D721Med (cell line): ENCODE measurements around the gene SKAP1.

Source experiments
- DNase-seq: peaks from one replicate; pipeline ENCODE4 v3.0.0; 2011; ENCODE audit warnings: low spot score; ENCODE audit not compliant: insufficient read length
- FAIRE-seq: peaks from 2 replicates; lab custom pipeline; 2011; peaks lifted over from hg19 to GRCh38; lab: Jason Lieb, UNC
- TF ChIP-seq, protein P1 (sequence below): IDR thresholded peaks from 2 replicates; pipeline ENCODE4 v1.5.1; 2012; ENCODE audit warnings: mild to moderate bottlenecking, control low read depth; ENCODE audit not compliant: insufficient read depth; ENCODE audit errors: missing control alignments

Gene SKAP1

DNA sequence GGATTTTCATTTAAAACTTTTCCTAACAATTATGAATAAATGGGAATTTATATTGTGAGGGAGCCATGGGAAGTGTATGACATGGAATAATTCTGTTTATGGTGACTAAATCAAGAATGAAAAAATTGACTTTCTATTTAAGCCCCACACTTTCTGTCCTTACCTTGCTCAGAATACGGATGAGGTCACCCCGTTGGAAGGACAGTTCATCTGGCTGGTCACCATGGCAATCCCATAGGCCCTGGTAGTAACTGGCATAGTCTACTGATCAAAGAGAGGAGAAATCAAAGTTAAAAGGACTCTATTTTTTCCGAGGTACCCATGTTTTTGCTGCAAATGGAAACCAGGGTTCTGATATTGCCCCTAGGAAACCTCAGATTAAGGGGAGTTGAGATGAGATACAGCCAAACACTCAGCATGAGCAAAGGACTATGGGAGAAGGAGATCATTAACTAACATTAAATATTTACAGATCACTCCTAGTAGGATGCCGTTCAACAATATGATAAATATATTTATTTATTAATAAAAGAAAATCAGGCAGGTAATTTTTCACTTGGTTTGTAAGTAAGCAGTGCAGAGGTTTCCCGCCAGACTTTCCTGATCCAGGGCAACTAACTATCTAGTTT, 267.6 kb downstream of the SKAP1 start:
- TF ChIP-seq, protein P1, sequence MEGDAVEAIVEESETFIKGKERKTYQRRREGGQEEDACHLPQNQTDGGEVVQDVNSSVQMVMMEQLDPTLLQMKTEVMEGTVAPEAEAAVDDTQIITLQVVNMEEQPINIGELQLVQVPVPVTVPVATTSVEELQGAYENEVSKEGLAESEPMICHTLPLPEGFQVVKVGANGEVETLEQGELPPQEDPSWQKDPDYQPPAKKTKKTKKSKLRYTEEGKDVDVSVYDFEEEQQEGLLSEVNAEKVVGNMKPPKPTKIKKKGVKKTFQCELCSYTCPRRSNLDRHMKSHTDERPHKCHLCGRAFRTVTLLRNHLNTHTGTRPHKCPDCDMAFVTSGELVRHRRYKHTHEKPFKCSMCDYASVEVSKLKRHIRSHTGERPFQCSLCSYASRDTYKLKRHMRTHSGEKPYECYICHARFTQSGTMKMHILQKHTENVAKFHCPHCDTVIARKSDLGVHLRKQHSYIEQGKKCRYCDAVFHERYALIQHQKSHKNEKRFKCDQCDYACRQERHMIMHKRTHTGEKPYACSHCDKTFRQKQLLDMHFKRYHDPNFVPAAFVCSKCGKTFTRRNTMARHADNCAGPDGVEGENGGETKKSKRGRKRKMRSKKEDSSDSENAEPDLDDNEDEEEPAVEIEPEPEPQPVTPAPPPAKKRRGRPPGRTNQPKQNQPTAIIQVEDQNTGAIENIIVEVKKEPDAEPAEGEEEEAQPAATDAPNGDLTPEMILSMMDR: no peak
- FAIRE-seq (no peak), DNase-seq (no peak)

DNA sequence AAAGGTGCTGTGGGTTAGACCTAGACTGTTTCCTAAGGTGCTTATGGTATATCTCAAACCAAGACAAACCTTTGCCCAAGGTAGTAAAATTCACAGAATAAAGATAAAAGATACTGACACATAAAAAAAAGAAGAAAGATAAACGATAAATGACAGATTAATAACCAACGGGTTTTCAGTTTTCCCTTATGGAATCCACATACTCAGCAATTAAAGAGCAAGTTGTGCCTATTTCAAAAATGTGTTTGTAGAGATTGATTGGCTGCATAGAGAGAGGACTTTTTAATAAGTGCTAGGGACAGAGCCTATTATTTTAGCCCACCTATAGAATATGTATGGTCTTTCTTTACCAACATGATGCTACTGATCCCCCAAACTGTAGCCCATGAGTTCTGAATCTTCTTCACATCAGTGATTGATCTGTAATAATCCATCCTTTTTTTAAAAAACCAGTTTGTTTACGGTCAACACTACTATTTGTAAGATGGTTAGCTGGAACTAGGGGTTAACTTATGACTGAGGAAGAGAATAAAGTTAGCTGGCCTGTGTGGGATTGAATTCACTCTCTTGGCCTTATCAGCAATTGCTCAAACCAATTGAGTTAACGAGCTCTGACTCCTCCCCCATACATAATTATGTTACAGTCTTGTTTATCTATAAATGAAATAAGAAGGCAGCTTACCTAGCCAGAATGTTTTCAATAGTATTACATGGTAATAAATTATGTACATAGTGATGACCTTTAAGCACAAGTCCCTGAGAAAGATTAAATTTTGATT, 268.7 kb downstream of the SKAP1 start:
- TF ChIP-seq, protein P1: no peak
- DNase-seq (no peak), FAIRE-seq (no peak)

DNA sequence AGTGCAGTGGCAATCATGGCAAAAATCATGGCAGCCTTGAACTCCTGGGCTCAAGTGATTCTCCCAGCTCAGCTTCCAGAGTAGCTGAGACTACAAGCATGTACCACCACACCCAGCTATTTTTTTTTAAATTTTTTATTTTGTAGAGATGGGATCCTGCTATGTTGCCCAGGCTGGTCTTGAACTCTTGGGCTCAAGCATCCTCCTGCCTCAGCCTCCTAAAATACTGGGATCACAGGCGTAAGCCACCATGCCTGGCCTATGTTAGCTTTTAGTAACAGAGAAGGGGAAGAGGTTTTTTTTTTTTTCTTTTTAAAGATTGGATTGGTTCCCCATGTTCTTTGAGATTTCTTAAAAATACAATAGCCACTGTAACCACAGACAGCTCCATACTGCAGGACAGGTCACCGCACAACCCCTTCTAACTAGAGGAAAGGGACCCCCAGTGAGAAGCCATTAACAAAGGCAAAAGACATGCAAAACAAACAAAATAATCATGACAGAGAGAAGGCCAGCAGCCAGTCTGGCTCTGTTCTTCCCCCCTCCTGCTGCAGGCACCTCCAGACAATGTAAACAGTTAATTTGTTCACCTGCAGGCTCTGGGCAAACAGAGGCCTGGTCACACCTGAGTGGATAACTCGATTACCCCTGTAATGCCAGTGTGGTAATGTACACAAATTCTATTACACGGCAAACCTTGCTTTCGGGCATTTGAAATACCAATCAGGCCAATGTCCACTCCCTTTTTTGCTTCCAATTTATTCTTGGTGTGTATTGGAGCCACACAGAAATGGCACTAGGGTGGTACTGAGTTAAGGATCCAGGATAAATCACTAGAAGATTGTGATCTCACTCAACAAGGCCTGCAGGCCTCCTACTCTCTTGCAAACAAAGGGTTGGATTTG, 269.6 kb downstream of the SKAP1 start:
- DNase-seq: no peak
- FAIRE-seq: no peak

DNA sequence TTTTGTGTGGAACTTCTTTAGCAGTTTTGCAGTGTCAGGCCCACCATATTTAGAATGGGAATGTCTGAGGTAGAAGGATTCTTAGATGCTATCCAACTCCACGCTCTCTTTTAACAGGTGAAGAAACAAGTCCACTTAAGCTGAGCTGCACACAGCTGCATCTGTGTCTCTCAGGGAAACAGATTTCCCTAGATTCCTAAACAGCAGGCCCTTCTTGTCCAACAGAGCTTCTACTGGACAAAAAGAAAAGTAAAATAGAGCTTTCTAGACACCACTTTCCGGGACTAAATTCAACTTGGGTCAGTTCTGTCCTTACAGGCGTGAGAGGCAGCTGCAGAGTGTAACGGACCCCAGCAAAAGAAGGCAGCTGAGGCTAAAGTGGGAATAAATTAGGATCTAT, 270.8 kb downstream of the SKAP1 start:
- DNase-seq: no peak
- TF ChIP-seq, protein P1: no peak
- no peak for FAIRE-seq

More for the DNA sequence above, 269.6 kb downstream of the SKAP1 start:
- TF ChIP-seq, protein P1: no peak

DNA sequence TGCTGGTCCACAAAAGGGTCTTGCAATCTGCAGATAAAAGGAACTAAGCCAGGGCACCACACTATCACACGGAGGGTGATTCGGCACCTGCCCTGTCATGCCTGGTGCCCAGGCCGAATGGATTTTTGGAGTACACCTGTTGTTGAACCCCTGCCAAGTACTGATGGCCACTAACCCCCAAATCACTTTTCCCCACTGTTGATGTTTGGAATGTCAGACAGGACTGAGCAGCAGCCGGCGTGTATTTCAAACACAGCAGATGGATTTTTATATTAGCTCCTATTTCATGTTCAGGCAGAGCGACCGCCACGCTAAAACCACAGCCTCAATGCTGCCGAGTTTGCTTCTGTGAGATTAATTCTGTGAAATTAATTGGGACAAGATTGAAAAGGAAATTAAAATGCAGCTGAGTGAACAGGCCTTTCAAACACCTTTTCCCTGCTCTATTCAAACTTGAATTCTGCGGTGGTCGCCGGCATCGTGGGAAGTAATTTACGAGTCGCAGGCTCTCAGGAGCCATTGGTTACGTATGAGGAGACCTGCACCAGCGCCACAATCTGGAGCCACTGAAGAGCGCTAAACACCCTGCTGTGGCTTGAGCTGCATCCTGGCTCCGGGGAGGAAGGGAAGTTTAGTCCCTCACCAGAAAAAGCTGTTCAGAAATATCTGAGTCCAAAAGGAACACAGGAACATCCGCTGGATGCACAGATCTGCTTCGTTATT, 274.0 kb downstream of the SKAP1 start:
- TF ChIP-seq, protein P1: no peak
- no peak for FAIRE-seq

DNA sequence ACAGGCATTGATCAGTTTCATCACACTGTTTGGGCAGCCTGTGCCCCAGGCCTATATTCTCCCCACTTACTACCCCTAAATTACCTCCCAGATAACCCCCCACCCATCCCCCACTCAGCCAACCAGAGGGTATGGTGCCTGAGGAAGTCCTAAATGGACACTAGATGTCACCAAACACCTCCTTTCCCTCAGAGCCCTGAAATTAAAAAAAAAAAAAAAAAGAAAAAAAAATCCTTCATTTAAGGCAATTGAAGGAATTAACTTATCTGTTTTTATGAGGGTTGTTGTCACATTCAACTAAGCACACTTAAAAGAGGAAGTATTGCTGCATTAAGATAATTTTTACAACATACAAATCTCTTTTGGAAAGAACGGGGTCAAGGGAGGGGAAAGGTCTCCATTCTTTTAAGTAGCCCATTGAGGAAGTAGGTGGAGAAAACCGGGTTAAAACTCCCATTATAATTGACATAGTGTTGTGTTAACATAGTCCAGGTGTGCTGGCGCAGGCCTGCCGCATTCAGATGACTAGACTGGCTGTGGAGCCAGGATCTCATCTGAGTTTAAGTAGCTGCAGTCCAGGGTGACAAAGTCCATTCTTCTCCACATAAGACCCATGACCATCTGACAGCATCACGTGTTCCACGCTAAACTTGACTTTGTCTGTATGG, 276.2 kb downstream of the SKAP1 start:
- FAIRE-seq: no peak
- DNase-seq: no peak
- TF ChIP-seq, protein P1: peak; percentile 53

More for the DNA sequence above, 274.0 kb downstream of the SKAP1 start:
- DNase-seq: no peak
